ENCODE measurements around the gene MTHFSD.

MTHFSD gene

DNA sequence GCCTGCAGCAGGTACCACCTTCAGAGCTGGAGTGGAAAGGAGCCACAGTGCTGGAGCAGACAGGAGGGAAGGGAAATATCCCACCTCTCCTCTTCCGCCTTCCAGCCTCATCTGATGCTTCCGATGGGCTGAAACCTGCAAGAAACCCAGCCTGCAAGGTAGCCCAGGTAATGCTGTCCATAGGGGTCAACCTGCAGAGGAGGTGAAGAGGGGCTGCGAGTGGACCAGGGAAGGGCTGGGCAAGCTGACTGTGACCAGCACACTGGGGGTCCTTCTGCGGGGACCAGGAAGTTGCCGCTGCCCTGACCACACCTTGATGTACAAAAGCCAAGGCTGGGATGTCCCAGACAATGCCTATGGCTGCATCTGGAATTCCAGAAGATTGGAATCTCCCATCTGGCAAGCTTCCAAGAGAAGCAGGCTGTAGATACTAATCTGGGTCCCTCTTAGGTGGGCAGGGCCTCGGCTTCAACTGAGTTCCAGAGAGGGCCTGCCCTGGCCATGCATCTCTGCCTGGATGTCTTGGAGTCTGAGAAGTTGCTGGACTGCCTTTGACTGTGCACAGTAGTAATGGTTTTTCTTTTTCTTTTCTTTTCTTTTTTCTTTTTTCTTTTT lies 29.1 kb upstream of the MTHFSD start:
- DNase-seq = no peak

DNA sequence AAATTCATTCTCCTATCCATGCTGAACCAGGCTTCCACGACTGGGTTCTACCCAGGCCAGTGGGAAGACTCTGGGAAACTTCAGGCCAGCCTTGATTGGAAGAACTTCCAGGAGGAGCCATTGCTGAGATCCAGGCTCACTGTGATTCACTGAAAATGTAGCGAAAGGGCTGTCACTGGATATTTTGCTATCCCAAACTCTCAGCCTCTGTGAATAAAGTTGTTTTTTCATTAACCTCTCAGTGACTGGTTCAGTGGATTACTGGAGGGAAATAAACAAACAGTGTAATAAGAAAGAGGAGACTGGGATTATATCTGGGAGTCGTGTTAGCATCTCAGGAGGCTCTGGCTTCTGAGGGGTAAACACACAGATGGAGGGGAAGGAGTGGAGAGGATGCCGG lies 26.4 kb upstream of the MTHFSD start:
- no peak for DNase-seq

- no peak for DNase-seq
Measured at GRCh38 chr16:86580791-86581170, 25.7 kb upstream of the MTHFSD start.

DNA sequence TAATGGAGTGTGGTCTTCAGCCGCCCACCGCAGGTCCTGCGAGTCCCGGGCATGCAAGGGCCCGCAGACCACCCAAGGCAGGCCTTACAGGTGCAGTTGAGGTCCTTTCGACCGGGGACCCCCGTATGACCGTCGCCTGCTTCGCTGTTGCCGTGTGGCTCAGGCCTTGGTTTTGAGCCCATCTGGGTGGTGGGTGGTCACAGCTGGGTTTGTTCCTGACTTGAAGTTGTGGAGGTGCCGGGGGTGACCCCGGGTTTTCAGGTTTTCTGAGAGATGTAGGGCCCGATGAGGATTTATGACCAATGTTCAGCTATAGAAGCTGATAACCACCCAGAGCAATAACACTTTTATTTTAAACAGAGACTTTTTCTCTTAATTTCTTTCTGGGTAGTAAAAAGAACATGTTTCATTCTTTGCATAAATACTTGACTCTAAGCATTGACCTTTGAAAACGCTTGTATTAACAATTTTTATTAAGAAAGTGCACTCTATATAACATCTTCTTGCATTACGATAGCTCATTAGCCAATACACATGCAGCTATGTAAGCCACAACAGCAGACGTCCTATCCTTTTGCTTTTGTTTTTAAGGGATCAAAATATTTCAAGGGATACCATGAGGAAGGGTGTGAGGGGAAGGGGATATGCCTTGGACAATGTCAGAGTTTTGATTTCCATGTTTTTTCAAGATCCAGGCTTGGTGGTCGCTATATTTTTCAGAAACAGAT lies 25.2 kb upstream of the MTHFSD start:
- no peak for DNase-seq

- no peak for DNase-seq
Measured at GRCh38 chr16:86579268-86580062, 24.4 kb upstream of the MTHFSD start.

DNA sequence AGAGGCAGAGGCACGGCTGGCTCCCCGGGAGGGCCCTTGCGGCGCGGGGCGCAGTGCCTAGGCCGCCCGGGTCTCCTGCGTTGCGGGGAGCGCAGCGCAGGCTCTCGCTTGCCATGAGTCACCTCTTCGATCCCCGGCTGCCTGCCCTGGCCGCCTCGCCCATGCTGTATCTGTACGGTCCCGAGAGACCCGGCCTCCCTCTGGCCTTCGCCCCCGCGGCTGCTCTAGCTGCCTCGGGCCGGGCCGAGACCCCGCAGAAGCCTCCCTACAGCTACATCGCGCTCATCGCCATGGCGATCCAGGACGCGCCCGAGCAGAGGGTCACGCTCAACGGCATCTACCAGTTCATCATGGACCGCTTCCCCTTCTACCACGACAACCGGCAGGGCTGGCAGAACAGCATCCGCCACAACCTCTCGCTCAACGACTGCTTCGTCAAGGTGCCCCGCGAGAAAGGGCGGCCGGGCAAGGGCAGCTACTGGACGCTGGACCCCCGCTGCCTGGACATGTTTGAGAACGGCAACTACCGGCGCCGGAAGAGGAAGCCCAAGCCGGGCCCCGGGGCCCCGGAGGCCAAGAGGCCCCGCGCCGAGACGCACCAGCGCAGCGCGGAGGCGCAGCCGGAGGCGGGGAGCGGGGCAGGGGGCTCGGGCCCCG lies 23.7 kb upstream of the MTHFSD start:
- no peak for DNase-seq

- no peak for DNase-seq
Measured at GRCh38 chr16:86578061-86578599, 23.1 kb upstream of the MTHFSD start, which contains the start of gene FOXL1. Gene FOXL1, plus strand, starts transcription at chr16:86578549. Its CDS starts 175 bp downstream, at chr16:86578724.

DNA sequence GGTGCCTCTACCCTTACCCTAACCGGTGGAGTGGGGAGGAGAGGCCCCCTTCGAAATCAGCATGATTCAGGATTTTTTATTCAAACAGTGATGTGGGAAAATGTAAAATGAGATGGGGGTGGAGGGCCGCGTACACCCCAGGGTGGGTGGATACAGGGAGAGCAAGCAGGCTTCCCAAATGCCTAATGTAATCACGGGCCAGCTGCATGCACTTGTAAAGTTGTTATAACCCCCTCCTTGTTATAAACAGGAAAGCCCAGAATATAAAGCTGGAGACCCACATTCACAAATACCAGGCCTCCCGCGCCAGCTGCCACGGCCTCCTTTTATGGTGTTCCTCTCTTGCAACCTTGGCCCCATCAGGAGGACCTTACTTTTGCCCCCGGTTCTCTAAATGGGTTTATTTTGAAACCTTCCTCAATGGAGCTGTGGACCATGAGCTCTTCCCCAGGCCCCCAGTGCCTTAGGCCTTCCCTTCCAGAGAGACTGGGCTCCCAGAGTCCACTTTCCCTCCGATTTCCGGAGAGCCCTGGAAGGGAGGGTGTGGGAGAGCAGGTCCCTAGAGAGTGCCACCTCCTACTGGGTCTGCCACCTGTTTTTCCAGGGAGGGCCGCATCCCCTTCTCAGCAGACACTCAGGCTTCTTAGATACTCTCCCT lies 22.4 kb upstream of the MTHFSD start:
- no peak for DNase-seq

- no peak for DNase-seq
Measured at GRCh38 chr16:86576591-86577313, 21.7 kb upstream of the MTHFSD start.

GRCh38 chr16:86575754-86576557 lies 20.9 kb upstream of the MTHFSD start:
- peak; percentile 16 to 45 for DNase-seq

GRCh38 chr16:86575095-86575685 lies 20.2 kb upstream of the MTHFSD start:
- DNase-seq = no peak

DNA sequence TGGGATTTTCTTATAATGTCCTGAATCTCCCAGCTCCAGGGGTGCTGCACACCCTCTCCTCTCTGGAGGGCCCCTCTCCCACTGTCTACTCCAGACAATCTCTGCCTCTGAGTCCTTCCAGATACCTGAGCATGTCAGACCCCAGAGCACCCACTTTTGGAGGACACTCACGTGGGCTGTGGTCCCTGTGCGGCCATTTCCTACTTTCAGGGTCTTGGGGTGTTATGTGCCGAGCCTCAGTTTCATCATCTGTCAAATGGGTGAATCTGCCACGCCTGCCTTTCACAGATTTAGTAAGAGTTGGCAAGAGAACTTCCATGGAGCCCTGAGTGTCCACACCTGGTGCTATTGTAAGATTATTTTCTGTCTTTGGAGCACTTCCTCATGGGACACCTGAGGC lies 19.6 kb upstream of the MTHFSD start:
- DNase-seq = no peak

- no peak for DNase-seq
Measured at GRCh38 chr16:86573646-86574508, 18.8 kb upstream of the MTHFSD start.

GRCh38 chr16:86573215-86573614 lies 18.2 kb upstream of the MTHFSD start:
- DNase-seq = no peak

GRCh38 chr16:86572606-86573005 lies 17.6 kb upstream of the MTHFSD start:
- no peak for DNase-seq

GRCh38 chr16:86572041-86572521 lies 17.0 kb upstream of the MTHFSD start:
- no peak for DNase-seq

DNA sequence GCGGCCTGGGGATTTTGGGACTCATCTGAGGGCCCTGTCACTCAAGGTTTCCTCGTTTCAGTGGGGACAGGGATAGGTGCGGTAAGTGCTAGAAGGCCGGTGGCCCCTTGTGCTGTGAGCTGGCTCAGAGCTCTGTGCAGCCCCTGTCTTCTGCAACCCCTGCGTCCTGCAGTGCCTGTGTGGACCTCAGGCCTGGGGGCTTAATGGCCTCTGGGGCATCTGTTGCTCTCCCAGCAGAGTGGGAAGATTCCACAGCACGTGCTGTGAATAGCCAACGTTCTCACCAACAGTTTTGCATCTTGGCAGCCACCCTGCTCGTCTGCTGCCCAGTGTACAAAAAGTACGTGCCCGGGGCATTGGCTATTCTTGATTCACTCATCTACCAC lies 16.5 kb upstream of the MTHFSD start:
- DNase-seq = no peak

DNA sequence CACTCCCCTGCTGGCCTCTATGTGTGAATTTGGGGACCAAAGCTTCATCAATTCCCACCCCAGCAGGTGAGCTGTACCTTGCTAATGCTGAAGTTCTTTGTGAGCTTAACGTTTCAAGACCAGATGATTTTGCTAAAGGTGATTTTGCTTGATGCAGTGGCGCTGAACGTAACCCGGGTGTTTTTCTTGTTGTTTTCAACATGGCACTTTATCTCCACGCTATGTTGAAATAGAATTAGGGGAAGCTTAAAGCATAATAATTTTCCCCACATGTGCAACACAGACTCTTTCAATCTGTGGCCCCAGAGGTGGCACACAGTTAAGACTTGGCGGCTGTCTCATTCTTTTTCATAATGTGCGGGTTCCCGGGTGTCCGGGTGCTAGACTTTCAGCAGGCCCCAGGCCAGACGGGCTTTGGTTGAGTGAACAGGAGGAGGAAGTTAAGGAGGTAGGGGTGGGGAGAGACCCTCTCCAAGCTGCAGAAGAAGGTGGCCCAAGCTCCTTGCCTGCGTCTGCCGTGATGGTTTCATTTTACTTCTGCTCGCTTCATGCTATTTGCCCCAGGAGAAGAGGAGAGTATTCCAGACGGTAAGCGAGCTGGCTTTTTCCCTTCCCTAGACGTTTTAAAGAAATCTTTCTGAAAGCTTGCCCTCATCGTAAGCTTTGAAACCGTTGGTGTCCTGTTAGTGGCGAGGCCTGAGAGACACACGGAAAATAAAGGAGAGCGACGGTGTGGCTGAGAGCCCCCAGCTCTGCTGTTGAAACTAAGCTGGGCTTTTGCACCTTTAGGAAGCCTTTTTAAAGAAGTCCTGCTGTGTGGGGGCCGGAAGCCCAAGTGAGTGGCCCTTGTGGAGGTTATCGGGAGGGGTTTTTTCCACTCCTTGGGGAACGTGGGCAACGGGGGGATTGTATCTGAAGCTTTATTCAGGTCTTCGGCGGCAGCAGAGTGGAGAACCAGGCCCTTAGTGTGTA lies 15.8 kb upstream of the MTHFSD start:
- no peak for DNase-seq

All from inflammatory macrophage (primary cell).